Motor neuron (in vitro differentiated cells): ENCODE measurements around the gene CPNE5. TPM values are rescaled to one million over a fixed set of nuclear protein-coding genes. Genes with fewer than 3 reads are reported as not detected.

Source experiments
- total RNA-seq, 8 experiments: library from RNA; unstranded; fragments of 300-600 nt; gene quantifications; 2 replicates each; pipeline versions ENCODE4 v1.2.3 to v1.2.4, GENCODE V29; 2022

The CPNE5 gene
- total RNA-seq, 8 experiments from 2014 or later = 0.45 to 3.1 (median 1.7) TPM

Other genes with a start within 250 kb of the CPNE5 start
- 100 to 1,000 TPM; 105 to 374 (median 181) TPM for gene SRSF3, start 245.1 kb downstream of the CPNE5 start, total RNA-seq
- gene CDKN1A, start 160.7 kb downstream of the CPNE5 start, total RNA-seq = 100 to 1,000 TPM in 5 of 8 experiments, 10 to 100 TPM in 3; 45.7 to 896 (median 172) TPM
- gene RAB44, start 141.6 kb downstream of the CPNE5 start, total RNA-seq = under 1 TPM in 5 of 8 experiments, not detected in 3; 0.07 to 0.33 (median 0.09) TPM
- 10 to 100 TPM; 36.4 to 77.1 (median 48.4) TPM for gene PPIL1, start 35.4 kb upstream of the CPNE5 start, total RNA-seq
- gene C6orf89, start 46.5 kb upstream of the CPNE5 start, total RNA-seq = 10 to 100 TPM; 22.2 to 55.6 (median 34.5) TPM
- 1 to 10 TPM in 2 of 8 experiments, under 1 TPM in 4, not detected in 2; 0.09 to 3.4 (median 0.30) TPM for gene PI16, start 115.3 kb upstream of the CPNE5 start, total RNA-seq
- 100 to 1,000 TPM in 6 of 8 experiments, 10 to 100 TPM in 2; 84.8 to 271 (median 119) TPM for gene MTCH1, start 146.8 kb upstream of the CPNE5 start, total RNA-seq
- gene FGD2, start 166.2 kb upstream of the CPNE5 start, total RNA-seq = 1 to 10 TPM in 2 of 8 experiments, under 1 TPM in 4, not detected in 2; 0.14 to 1.8 (median 0.53) TPM